Ovary (tissue), 9 donors: Measurements from ENCODE around the gene SSU72. TPM values are rescaled to one million over a fixed set of nuclear protein-coding genes. Genes with fewer than 3 reads are reported as not detected.

Experiments
- DNase-seq, 5 donors: peaks; one replicate each; pipeline ENCODE4 v3.0.0-alpha.2; 2019 to 2020
- H3K27ac ChIP-seq, 2 donors: fragments of 200-600 bp; one replicate each; pipeline versions ENCODE4 v1.5.1 to v1.8.0; 2019 to 2022
- H3K27me3 ChIP-seq: fragments of 200-600 bp; one replicate; pipeline ENCODE4 v1.8.0; 2022
- H3K36me3 ChIP-seq: fragments of 200-600 bp; sonication (generic); one replicate; pipeline ENCODE4 v1.5.1; 2019
- H3K4me1 ChIP-seq: one replicate; pipeline ENCODE4 v1.8.1; 2013; ENCODE audit warnings: mild to moderate bottlenecking, moderate library complexity; ENCODE audit not compliant: insufficient read depth
- H3K4me3 ChIP-seq: fragments of 200-600 bp; sonication (generic); one replicate; pipeline ENCODE4 v1.5.1; 2017
- H3K9me3 ChIP-seq, 2 donors: fragments of 200-600 bp in 1 of 2; sonication (generic) in 1 of 2; one replicate each; pipeline versions ENCODE4 v1.5.1 to v1.8.1; 2013 to 2019; ENCODE audit warnings: mild to moderate bottlenecking in 1 of 2, moderate library complexity in 1 of 2
- CTCF ChIP-seq, 3 donors: fragments of 450-650 bp in 2 of 3; fragments of 200-600 bp in 1 of 3; IDR thresholded peaks; one replicate each; pipeline versions ENCODE4 v1.5.1 to v1.8.0; 2016 to 2022; ENCODE audit warnings: antibody characterized with exemption in 3 of 3, mild to moderate bottlenecking in 1 of 3
- EP300 ChIP-seq: sonication (generic); formaldehyde crosslinking; IDR thresholded peaks from one replicate; pipeline ENCODE4 v1.6.1; 2017; ENCODE audit warnings: antibody characterized with exemption
- POLR2A ChIP-seq: fragments of 450-650 bp; IDR thresholded peaks from one replicate; pipeline ENCODE4 v1.6.1; 2017; ENCODE audit warnings: antibody characterized with exemption, mild to moderate bottlenecking, moderate library complexity
- WGBS, 3 donors: extraction: QIAGEN DNeasy Blood & Tissue Kit in 1 of 3; methylation state at CpG; one replicate each; pipeline versions ENCODE4 v1.1.5 to v1.1.7; 2013 to 2017; 5-methylcytosine and 5-hydroxymethylcytosine counted together
- intact Hi-C, 4 donors: fragments of 100-400 bp; cut with DNase I; formaldehyde crosslinking; loops; one replicate each; pipeline versions ENCODE4 v1.11.0 to v1.15.1; 2022 to 2023
- polyA plus RNA-seq, 2 donors: library from polyadenylated mRNA; stranded (reverse); fragments of 200-250 nt in 1 of 2; fragments of 350-450 nt in 1 of 2; fragmentation: Illumina TruSeq in 1 of 2; extraction: RNeasy Lipid Tissue Mini Kit (QIAGEN cat#74804) in 1 of 2; gene quantifications; one replicate each; pipeline ENCODE4 v1.2.3, GENCODE V29; 2013 to 2014
- total RNA-seq, 7 donors: library from RNA; depleted of rRNA in 2 of 7; stranded (reverse); fragments of >200 nt in 2 of 7; fragmentation: NEBNext Ultra II Directional in 3 of 7; extraction: Animal tissue kit (Norgen Biotek cat#: 25700) in 3 of 7; gene quantifications; one replicate each; pipeline versions ENCODE4 v1.1.0 to v1.2.4, GENCODE V29; 2016 to 2023
- donor health status: DM: no; HTN: no; CAD: no; lungs with moderate emphysema.
- donor health status: DM: no; HTN: no; CAD: no.
- donor health status: Bipolar disorder and iron deficiency.
- donor health status: DM: yes; HTN: yes; CAD: no.
- donor health status: DM: no; HTN: no; CAD: no.
- donor health status: DM: yes; HTN: yes; CAD: no.

SSU72 gene
- total and polyA plus RNA-seq, 9 donors: 72.3 to 119 (median 110) TPM

- DNase-seq: no peak
- Histone ChIP-seq H3K4me1 (peaks cover 10% of the 10 kb centered on the region), H3K36me3 (no peaks in the 10 kb centered on the region), H3K4me3 (no peak overlapping the region), H3K27me3 (no peaks in the 10 kb centered on the region), H3K27ac (no peak overlapping the region), H3K9me3 (no peaks in the 10 kb centered on the region)
- WGBS, 3 donors: 71 to 79% (median 73%) methylated on average over 7 of the region's 7 CpGs
- intact Hi-C loops: no loop called here
- TF ChIP-seq POLR2A: no peak
- TF ChIP-seq EP300: no peak
- TF ChIP-seq CTCF (IDR thresholded peaks at IDR 0.05): no peak
Observed at GRCh38 chr1:1569341-1569740, 5.3 kb downstream of the SSU72 start.

GRCh38 chr1:1567891-1568291 is 6.8 kb downstream of the SSU72 start:
- Histone ChIP-seq H3K4me3 (no peak overlapping the region), H3K27ac (no peak overlapping the region), H3K27me3 (no peaks in the 10 kb centered on the region), H3K9me3 (no peaks in the 10 kb centered on the region), H3K36me3 (no peaks in the 10 kb centered on the region), H3K4me1 (peaks cover 8% of the 10 kb centered on the region)
- no peak for DNase-seq
- intact Hi-C loops: no loop called here
- TF ChIP-seq EP300: no peak
- TF ChIP-seq POLR2A: no peak
- TF ChIP-seq CTCF (IDR thresholded peaks at IDR 0.05): no peak
- 26 to 49% (median 34%) methylated on average over 10 of the region's 10 CpGs for WGBS, 3 donors

GRCh38 chr1:1567152-1567875 is 7.3 kb downstream of the SSU72 start:
- no peak for DNase-seq
- intact Hi-C loops: no loop called here
- H3K27me3 ChIP-seq: no peaks in the 10 kb centered on the region
- TF ChIP-seq POLR2A (no peak), CTCF (IDR thresholded peaks at IDR 0.05) (no peak), EP300 (no peak)
- H3K4me1 ChIP-seq: peaks cover 8% of the 10 kb centered on the region
- no peak overlapping the region for H3K4me3 ChIP-seq
- H3K9me3 ChIP-seq: no peaks in the 10 kb centered on the region
- no peaks in the 10 kb centered on the region for H3K36me3 ChIP-seq
- no peak overlapping the region for H3K27ac ChIP-seq
- WGBS, 3 donors: 73 to 84% (median 82%) methylated on average over 31 of the region's 31 CpGs

GRCh38 chr1:1565340-1565739 is 9.3 kb downstream of the SSU72 start:
- Histone ChIP-seq H3K9me3 (no peaks in the 10 kb centered on the region), H3K4me1 (peaks cover 7% of the 10 kb centered on the region), H3K36me3 (no peaks in the 10 kb centered on the region), H3K27me3 (no peaks in the 10 kb centered on the region), H3K4me3 (no peak overlapping the region), H3K27ac (no peak overlapping the region)
- intact Hi-C loops: no loop called here
- DNase-seq: no peak
- no peak for TF ChIP-seq POLR2A
- WGBS, 3 donors: 84 to 91% (median 90%) methylated on average over 10 of the region's 10 CpGs

GRCh38 chr1:1564268-1564667 is 10.4 kb downstream of the SSU72 start:
- Histone ChIP-seq H3K9me3 (no peaks in the 10 kb centered on the region), H3K27ac (no peak overlapping the region), H3K27me3 (no peaks in the 10 kb centered on the region), H3K36me3 (no peaks in the 10 kb centered on the region), H3K4me3 (no peak overlapping the region), H3K4me1 (peaks cover 6% of the 10 kb centered on the region)
- TF ChIP-seq POLR2A (no peak), CTCF (IDR thresholded peaks at IDR 0.05) (no peak), EP300 (no peak)
- intact Hi-C loops: no loop called here
- no peak for DNase-seq
- 65 to 77% (median 69%) methylated on average over 19 of the region's 19 CpGs for WGBS, 3 donors
